Measurements from ENCODE around the gene GPC6. TPM values are rescaled to one million over a fixed set of nuclear protein-coding genes. Genes with fewer than 3 reads are reported as not detected.

Gene GPC6
- polyA plus RNA-seq, 1 donor from 2014 or later = 9.0 TPM

DNA sequence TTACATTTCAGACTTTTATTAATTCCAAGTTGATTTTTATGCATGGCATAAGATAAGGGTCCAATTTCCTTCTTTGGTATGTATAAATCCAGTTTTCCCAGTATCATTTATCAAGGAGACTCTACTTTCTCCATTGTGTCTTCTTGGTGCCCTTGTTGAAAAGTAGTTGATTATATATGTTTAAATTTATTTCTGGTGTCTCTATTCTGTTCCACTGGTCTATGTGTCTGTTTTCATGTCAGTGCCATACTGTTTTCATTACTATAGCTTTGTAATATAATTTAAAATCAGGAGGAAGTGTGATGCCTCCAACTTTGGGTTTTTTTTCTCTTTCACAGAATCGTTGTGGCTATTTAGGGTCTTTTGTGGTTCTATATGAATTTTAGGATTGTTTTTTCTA, 1019.9 kb downstream of the GPC6 start:
- Histone ChIP-seq H3K4me3 (ENCODE audit: low read length) (no peak overlapping the region), H3K9me3 (ENCODE audit: low read length) (peaks cover 4% of the 10 kb centered on the region), H3F3A (ENCODE audit: insufficient read depth, low read length, poor library complexity, severe bottlenecking) (no peaks in the 10 kb centered on the region), H4K20me1 (ENCODE audit: insufficient read depth) (no peaks in the 10 kb centered on the region), H3K4me2 (ENCODE audit: low read length) (no peak overlapping the region), H3K79me2 (replicated peaks; ENCODE audit: insufficient read depth, low read length) (no peaks in the 10 kb centered on the region), H3K9me2 (ENCODE audit: insufficient read depth, low read length) (no peaks in the 10 kb centered on the region), H3K27ac (ENCODE audit: low read length) (no peak overlapping the region), H3K27me3 (ENCODE audit: insufficient read depth, low read depth, low read length) (no peaks in the 10 kb centered on the region), H3K9ac (ENCODE audit: low read length) (no peak overlapping the region), H2AFZ (ENCODE audit: low read depth, low read length) (no peak overlapping the region), H3K36me3 (ENCODE audit: insufficient read depth, low read length) (no peaks in the 10 kb centered on the region)
- no peak for TF ChIP-seq SMC3 (conservative IDR thresholded peaks at IDR 0.05; ENCODE audit: poor library complexity)
- TF ChIP-seq TAF1 (IDR thresholded peaks at IDR 0.05; ENCODE audit: low read depth) = no peak
- TF ChIP-seq RAD21 (conservative IDR thresholded peaks at IDR 0.05) = no peak
- no peak for TF ChIP-seq REST (IDR thresholded peaks at IDR 0.05; ENCODE audit: borderline replicate concordance)
- no peak for TF ChIP-seq EZH2 (IDR thresholded peaks at IDR 0.05; ENCODE audit: borderline replicate concordance, insufficient read depth, low read length, poor library complexity, severe bottlenecking)
- no peak for TF ChIP-seq POLR2AphosphoS5 (IDR thresholded peaks at IDR 0.05)
- TF ChIP-seq EP300 (conservative IDR thresholded peaks at IDR 0.05; ENCODE audit: poor library complexity, severe bottlenecking) = no peak
- TF ChIP-seq, protein P1, sequence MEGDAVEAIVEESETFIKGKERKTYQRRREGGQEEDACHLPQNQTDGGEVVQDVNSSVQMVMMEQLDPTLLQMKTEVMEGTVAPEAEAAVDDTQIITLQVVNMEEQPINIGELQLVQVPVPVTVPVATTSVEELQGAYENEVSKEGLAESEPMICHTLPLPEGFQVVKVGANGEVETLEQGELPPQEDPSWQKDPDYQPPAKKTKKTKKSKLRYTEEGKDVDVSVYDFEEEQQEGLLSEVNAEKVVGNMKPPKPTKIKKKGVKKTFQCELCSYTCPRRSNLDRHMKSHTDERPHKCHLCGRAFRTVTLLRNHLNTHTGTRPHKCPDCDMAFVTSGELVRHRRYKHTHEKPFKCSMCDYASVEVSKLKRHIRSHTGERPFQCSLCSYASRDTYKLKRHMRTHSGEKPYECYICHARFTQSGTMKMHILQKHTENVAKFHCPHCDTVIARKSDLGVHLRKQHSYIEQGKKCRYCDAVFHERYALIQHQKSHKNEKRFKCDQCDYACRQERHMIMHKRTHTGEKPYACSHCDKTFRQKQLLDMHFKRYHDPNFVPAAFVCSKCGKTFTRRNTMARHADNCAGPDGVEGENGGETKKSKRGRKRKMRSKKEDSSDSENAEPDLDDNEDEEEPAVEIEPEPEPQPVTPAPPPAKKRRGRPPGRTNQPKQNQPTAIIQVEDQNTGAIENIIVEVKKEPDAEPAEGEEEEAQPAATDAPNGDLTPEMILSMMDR (IDR thresholded peaks at IDR 0.05; ENCODE audit: poor library complexity, severe bottlenecking) = no peak
- TF ChIP-seq MXI1 (conservative IDR thresholded peaks at IDR 0.05; ENCODE audit: poor library complexity, severe bottlenecking) = no peak

DNA sequence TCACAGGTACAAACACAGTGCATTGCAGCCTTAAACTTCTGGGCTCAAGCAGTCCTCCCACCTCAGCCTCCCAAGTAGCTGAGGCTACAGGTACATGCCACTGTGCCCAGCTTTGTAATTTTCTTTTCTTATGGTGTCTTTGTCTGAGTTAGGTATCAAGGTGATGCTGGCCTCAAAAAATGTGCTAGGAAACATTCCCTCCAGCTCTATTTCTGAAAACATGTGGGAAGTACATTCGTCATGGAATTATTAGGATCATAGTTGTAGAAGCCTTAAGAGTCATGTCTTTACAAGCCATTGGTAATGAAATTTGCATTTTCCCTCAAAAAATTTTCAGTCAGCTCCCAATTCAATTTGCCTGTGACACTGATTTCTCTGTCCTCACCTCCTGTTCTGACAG, 1021.3 kb downstream of the GPC6 start:
- H2AFZ ChIP-seq (ENCODE audit: low read depth, low read length) = no peak overlapping the region
- no peaks in the 10 kb centered on the region for H4K20me1 ChIP-seq (ENCODE audit: insufficient read depth)
- H3K9me3 ChIP-seq (ENCODE audit: low read length) = peaks cover 4% of the 10 kb centered on the region
- H3F3A ChIP-seq (ENCODE audit: insufficient read depth, low read length, poor library complexity, severe bottlenecking) = no peaks in the 10 kb centered on the region
- H3K27ac ChIP-seq (ENCODE audit: low read length) = no peak overlapping the region
- H3K9ac ChIP-seq (ENCODE audit: low read length) = no peak overlapping the region
- H3K9me2 ChIP-seq (ENCODE audit: insufficient read depth, low read length) = no peaks in the 10 kb centered on the region
- TF ChIP-seq TAF1 (IDR thresholded peaks at IDR 0.05; ENCODE audit: low read depth) (no peak), EZH2 (IDR thresholded peaks at IDR 0.05; ENCODE audit: borderline replicate concordance, insufficient read depth, low read length, poor library complexity, severe bottlenecking) (no peak), POLR2AphosphoS5 (IDR thresholded peaks at IDR 0.05) (no peak), MXI1 (conservative IDR thresholded peaks at IDR 0.05; ENCODE audit: poor library complexity, severe bottlenecking) (no peak), RAD21 (conservative IDR thresholded peaks at IDR 0.05) (no peak), SMC3 (conservative IDR thresholded peaks at IDR 0.05; ENCODE audit: poor library complexity) (no peak), REST (IDR thresholded peaks at IDR 0.05; ENCODE audit: borderline replicate concordance) (no peak), EP300 (conservative IDR thresholded peaks at IDR 0.05; ENCODE audit: poor library complexity, severe bottlenecking) (no peak)
- TF ChIP-seq, protein P1 (IDR thresholded peaks at IDR 0.05; ENCODE audit: poor library complexity, severe bottlenecking) = no peak
- no peaks in the 10 kb centered on the region for H3K27me3 ChIP-seq (ENCODE audit: insufficient read depth, low read depth, low read length)
- H3K4me2 ChIP-seq (ENCODE audit: low read length) = no peak overlapping the region
- H3K79me2 ChIP-seq (replicated peaks; ENCODE audit: insufficient read depth, low read length) = no peaks in the 10 kb centered on the region
- no peaks in the 10 kb centered on the region for H3K36me3 ChIP-seq (ENCODE audit: insufficient read depth, low read length)
- H3K4me3 ChIP-seq (ENCODE audit: low read length) = no peak overlapping the region

All from neural cell (in vitro differentiated cells).